Caco-2 (cell line): ENCODE results near the gene HES1. TPM values are rescaled to one million over a fixed set of nuclear protein-coding genes. Genes with fewer than 3 reads are reported as not detected.
A peak's percentile ranks its signal among the peaks of the same experiment; 100 is the strongest.

Experiments
- BruUV-seq: library from RNA; stranded (reverse); fragments of 400-500 nt; replicated peaks from 2 replicates; lab custom pipeline; 2021; lab: Mats Ljungman, UMichigan
- CTCF ChIA-PET: fragments of 300-600 bp; sonication (Branson Sonifier 250); formaldehyde crosslinking; loops from one replicate; lab custom pipeline; 2022; ENCODE audit warnings: antibody characterized with exemption; lab: Charles Lee
- POLR2A ChIA-PET: fragments of 300-600 bp; sonication (Branson Sonifier 250); formaldehyde crosslinking; loops from one replicate; lab custom pipeline; 2022; ENCODE audit warnings: antibody characterized with exemption; lab: Charles Lee
- DNase-seq, 2 experiments: peaks; one replicate each; pipeline versions ENCODE4 v3.0.0 to v3.0.0-alpha.2; 2020 to 2022
- H3K27me3 ChIP-seq: replicated peaks from 2 replicates; pipeline ENCODE4 v1.6.0; 2011; ENCODE audit warnings: low read length; ENCODE audit not compliant: control insufficient read depth, insufficient read depth
- H3K36me3 ChIP-seq: 2 replicates; pipeline ENCODE4 v1.5.1; 2011; ENCODE audit warnings: low read length; ENCODE audit not compliant: control insufficient read depth, insufficient read depth
- H3K4me1 ChIP-seq: fragments of 250-450 bp; sonication (Bioruptor Pico); 2 replicates; pipeline ENCODE4 v1.5.1; 2020; ENCODE audit warnings: mild to moderate bottlenecking
- H3K4me3 ChIP-seq: 2 replicates; pipeline ENCODE4 v1.5.1; 2011; ENCODE audit warnings: low read depth, mild to moderate bottlenecking, control low read depth, low read length
- H3K9me3 ChIP-seq: fragments of 250-450 bp; sonication (Bioruptor Pico); 2 replicates; pipeline ENCODE4 v1.5.1; 2020; ENCODE audit warnings: mild to moderate bottlenecking, moderate library complexity
- H3K27ac Mint-ChIP-seq: one replicate; pipeline ENCODE4 v1.8.0; 2022; ENCODE audit warnings: mixed read lengths; ENCODE audit not compliant: unreplicated experiment
- H3K27me3 Mint-ChIP-seq: one replicate; pipeline ENCODE4 v1.8.0; 2022; ENCODE audit warnings: mixed read lengths; ENCODE audit not compliant: insufficient read depth, unreplicated experiment
- H3K36me3 Mint-ChIP-seq: one replicate; pipeline ENCODE4 v1.8.0; 2022; ENCODE audit warnings: mild to moderate bottlenecking, mixed read lengths; ENCODE audit not compliant: insufficient read depth, unreplicated experiment
- H3K4me1 Mint-ChIP-seq: one replicate; pipeline ENCODE4 v1.8.0; 2022; ENCODE audit warnings: low read depth, mixed read lengths; ENCODE audit not compliant: unreplicated experiment
- H3K4me3 Mint-ChIP-seq: one replicate; pipeline ENCODE4 v1.8.0; 2022; ENCODE audit warnings: mild to moderate bottlenecking, moderate library complexity, mixed read lengths; ENCODE audit not compliant: unreplicated experiment
- H3K9me3 Mint-ChIP-seq: one replicate; pipeline ENCODE4 v1.8.0; 2022; ENCODE audit warnings: mixed read lengths; ENCODE audit not compliant: unreplicated experiment
- intact Hi-C: fragments of 100-400 bp; cut with micrococcal nuclease; formaldehyde crosslinking; loops from one replicate; pipeline ENCODE4 v1.10.0; 2022; ENCODE audit not compliant: unreplicated experiment
- total RNA-seq: library from RNA; stranded (reverse); gene quantifications from 2 replicates; pipeline ENCODE4 v1.2.3, GENCODE V29; 2022
- TF ChIP-seq, protein P1 (sequence below), 2 experiments: fragments of 200-600 bp in 1 of 2; IDR thresholded peaks; 1 replicate in 1 of 2; 2 replicates in 1 of 2; pipeline versions ENCODE4 v1.5.1 to v1.8.0; 2011 to 2022; ENCODE audit warnings: antibody characterized with exemption in 1 of 2, control low read depth in 1 of 2, inconsistent platforms in 1 of 2, low read depth in 1 of 2, low read length in 1 of 2, mild to moderate bottlenecking in 1 of 2, moderate library complexity in 1 of 2; ENCODE audit not compliant: insufficient read depth in 1 of 2, severe bottlenecking in 1 of 2, unreplicated experiment in 1 of 2

The HES1 gene
- total RNA-seq, 1 experiment from 2014 or later = 123 TPM

DNA sequence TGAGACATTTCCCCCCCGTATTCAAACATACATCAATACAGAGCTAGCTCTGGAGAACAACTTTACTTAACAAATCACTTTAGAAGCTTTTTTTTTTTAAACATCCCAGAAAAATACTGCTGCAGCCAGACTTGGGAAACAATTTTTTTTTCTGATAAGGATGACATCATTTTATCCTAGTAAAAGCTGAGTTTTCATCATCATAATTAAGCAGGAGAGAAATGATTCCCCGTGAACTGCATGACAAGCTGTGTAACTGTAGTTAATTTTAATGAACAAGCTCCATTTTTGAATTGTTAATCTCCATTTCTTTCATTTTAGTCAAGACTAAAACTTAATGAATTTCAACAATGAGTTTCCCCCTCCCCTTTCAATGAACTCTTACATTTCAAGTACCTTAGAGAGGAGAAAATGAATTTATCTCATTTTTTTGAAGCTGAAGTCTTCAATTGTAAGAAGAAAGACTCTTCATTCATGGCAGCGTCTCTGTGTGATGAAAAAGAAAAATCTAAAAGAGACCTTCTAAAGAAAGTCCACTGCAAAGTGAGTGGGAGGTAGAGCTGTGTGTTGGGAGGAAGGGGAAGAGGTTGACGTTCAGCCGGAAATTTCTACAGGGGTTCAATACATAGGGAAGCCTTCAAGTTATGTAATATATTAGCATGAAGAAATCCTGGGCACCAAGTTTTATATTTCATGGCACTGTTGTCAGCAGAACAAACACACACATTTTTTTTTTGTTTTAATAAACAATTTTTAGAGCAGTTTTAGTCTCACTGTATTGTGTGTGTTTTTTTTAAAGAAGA is 31.7 kb downstream of the HES1 start:
- Histone ChIP-seq H3K4me3 (no peak overlapping the region), H3K27me3 (no peaks in the 10 kb centered on the region), H3K4me1 (peaks cover 12% of the 10 kb centered on the region; the same call in 1 of the 2 replicates), H3K9me3 (no peaks in the 10 kb centered on the region), H3K36me3 (no peaks in the 10 kb centered on the region)
- TF ChIP-seq, protein P1, sequence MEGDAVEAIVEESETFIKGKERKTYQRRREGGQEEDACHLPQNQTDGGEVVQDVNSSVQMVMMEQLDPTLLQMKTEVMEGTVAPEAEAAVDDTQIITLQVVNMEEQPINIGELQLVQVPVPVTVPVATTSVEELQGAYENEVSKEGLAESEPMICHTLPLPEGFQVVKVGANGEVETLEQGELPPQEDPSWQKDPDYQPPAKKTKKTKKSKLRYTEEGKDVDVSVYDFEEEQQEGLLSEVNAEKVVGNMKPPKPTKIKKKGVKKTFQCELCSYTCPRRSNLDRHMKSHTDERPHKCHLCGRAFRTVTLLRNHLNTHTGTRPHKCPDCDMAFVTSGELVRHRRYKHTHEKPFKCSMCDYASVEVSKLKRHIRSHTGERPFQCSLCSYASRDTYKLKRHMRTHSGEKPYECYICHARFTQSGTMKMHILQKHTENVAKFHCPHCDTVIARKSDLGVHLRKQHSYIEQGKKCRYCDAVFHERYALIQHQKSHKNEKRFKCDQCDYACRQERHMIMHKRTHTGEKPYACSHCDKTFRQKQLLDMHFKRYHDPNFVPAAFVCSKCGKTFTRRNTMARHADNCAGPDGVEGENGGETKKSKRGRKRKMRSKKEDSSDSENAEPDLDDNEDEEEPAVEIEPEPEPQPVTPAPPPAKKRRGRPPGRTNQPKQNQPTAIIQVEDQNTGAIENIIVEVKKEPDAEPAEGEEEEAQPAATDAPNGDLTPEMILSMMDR (IDR thresholded peaks at IDR 0.05; ENCODE audit: insufficient read depth in 1 of 2, low read depth in 1 of 2, low read length in 1 of 2, severe bottlenecking in 1 of 2, unreplicated experiment in 1 of 2) = peak in 1 of 2 experiments; percentile 4
- DNase-seq = no peak
- BruUV-seq = no TSS peak
- Mint-ChIP-seq H3K9me3 (no peaks in the 10 kb centered on the region), H3K4me1 (peaks cover 12% of the 10 kb centered on the region), H3K36me3 (no peaks in the 10 kb centered on the region), H3K4me3 (no peak overlapping the region), H3K27me3 (no peaks in the 10 kb centered on the region), H3K27ac (no peak overlapping the region)
- ChIA-PET POLR2A (no interaction called here), CTCF (interaction anchor here (1.0 to 1.5 kb wide), 2 partner anchors 37 to 148 kb away, joined by 3 to 10 read pairs; no protein-coding TSS in a partner anchor)
- intact Hi-C loops = loop anchor here (1.0 to 5.0 kb wide), 2 partner anchors 35 to 148 kb away; no protein-coding TSS in a partner anchor

DNA sequence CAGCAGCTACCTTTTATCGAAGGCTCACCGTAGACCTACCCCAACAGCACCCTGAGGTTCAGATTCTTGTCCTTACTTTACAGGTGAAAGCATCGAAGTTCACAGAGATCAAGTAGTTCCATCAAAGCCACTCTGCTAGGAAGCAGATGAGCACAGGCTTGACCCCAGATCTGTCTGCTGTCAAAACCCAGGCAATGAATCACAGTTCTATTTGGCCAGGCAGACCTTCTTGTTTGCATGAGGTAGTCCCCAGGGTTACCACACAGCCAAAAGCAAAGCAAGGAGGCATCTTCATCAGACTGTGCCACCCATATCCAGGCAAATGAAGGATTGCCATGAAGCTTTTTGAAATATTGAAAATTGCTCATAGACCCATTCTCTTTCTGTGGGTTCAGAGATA is 33.0 kb downstream of the HES1 start:
- H3K9me3 Mint-ChIP-seq = no peaks in the 10 kb centered on the region
- TF ChIP-seq, protein P1 (IDR thresholded peaks at IDR 0.05; ENCODE audit: insufficient read depth in 1 of 2, low read depth in 1 of 2, low read length in 1 of 2, severe bottlenecking in 1 of 2, unreplicated experiment in 1 of 2) = no peak
- ChIA-PET CTCF (interaction anchor here (1.5 kb wide), 1 partner anchor 147 kb away, joined by 5 read pairs; no protein-coding TSS in a partner anchor), POLR2A (no interaction called here)
- intact Hi-C loops = loop anchor here (1.0 to 5.0 kb wide), 2 partner anchors 33 to 146 kb away; no protein-coding TSS in a partner anchor
- H3K4me3 Mint-ChIP-seq = no peak overlapping the region
- Histone ChIP-seq H3K27me3 (no peaks in the 10 kb centered on the region), H3K36me3 (no peaks in the 10 kb centered on the region), H3K9me3 (no peaks in the 10 kb centered on the region), H3K4me1 (peaks cover 10% of the 10 kb centered on the region; the same call in 1 of the 2 replicates), H3K4me3 (no peak overlapping the region)
- no peaks in the 10 kb centered on the region for H3K27me3 Mint-ChIP-seq
- H3K4me1 Mint-ChIP-seq = peaks cover 10% of the 10 kb centered on the region
- no TSS peak for BruUV-seq
- DNase-seq = no peak
- H3K27ac Mint-ChIP-seq = no peak overlapping the region
- H3K36me3 Mint-ChIP-seq = no peaks in the 10 kb centered on the region

DNA sequence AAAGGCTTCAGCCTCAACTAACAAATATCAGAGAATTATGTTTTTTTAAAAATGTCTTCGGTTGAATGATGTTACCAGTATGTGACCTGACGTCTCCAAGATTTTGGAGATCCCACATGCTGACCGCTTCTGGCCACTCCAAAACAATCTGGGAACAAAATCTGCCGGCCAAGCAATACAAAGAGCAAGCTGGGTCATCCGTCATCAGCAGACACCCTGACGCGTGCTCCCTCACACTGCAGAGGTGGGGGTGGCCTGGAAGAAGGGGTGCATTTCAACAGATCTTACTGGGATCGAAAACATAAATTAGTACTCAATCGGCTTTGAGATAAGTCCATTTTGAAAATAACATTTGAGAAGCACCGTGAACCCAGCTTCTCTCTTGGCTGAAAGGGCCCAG is 33.6 kb downstream of the HES1 start:
- BruUV-seq = no TSS peak
- CTCF ChIA-PET = interaction anchor here (1.5 kb wide), 1 partner anchor 146 kb away, joined by 5 read pairs; no protein-coding TSS in a partner anchor
- H3K9me3 Mint-ChIP-seq = no peaks in the 10 kb centered on the region

More for the DNA sequence above, 33.6 kb downstream of the HES1 start:
- intact Hi-C loops = loop anchor here (5.0 kb wide), 1 partner anchor 33 kb away; no protein-coding TSS in a partner anchor
- H3K4me1 Mint-ChIP-seq = peaks cover 6% of the 10 kb centered on the region
- no peak for DNase-seq
- no peak overlapping the region for H3K4me3 Mint-ChIP-seq
- Histone ChIP-seq H3K4me1 (peaks cover 7% of the 10 kb centered on the region; the same call in 1 of the 2 replicates), H3K36me3 (no peaks in the 10 kb centered on the region), H3K27me3 (no peaks in the 10 kb centered on the region), H3K4me3 (no peak overlapping the region), H3K9me3 (no peaks in the 10 kb centered on the region)
- no peak overlapping the region for H3K27ac Mint-ChIP-seq
- no peaks in the 10 kb centered on the region for H3K36me3 Mint-ChIP-seq
- no peaks in the 10 kb centered on the region for H3K27me3 Mint-ChIP-seq
- TF ChIP-seq, protein P1 (IDR thresholded peaks at IDR 0.05; ENCODE audit: insufficient read depth in 1 of 2, low read depth in 1 of 2, low read length in 1 of 2, severe bottlenecking in 1 of 2, unreplicated experiment in 1 of 2) = no peak
- POLR2A ChIA-PET = no interaction called here
